ENCODE measurements around the gene FBLIM1. TPM values are rescaled to one million over a fixed set of nuclear protein-coding genes. Genes with fewer than 3 reads are reported as not detected.

FBLIM1 gene
- total RNA-seq, 2 experiments from 2014 or later, result 0.50 TPM; not detected in 1

- Mint-ChIP-seq H3K4me3 (no peak overlapping the region), H3K9me3 (no peaks in the 10 kb centered on the region), H3K27ac (no peak overlapping the region), H3K27me3 (no peaks in the 10 kb centered on the region), H3K4me1 (ENCODE audit: low read depth) (no peaks in the 10 kb centered on the region), H3K36me3 (ENCODE audit: low read depth) (peaks cover 61% of the 10 kb centered on the region)
- ChIA-PET POLR2A (no interaction called here), CTCF (interaction anchor here (0.7 kb wide), 1 partner anchor 42 kb away, joined by 3 read pairs; no protein-coding TSS in a partner anchor)
- DNase-seq, result no peak
- no peaks in the 10 kb centered on the region for H3K4me1 ChIP-seq (ENCODE audit: insufficient read depth, low read length)
- H3K4me3 ChIP-seq (ENCODE audit: low read length), result no peak overlapping the region
- no peak for TF ChIP-seq CTCF (IDR thresholded peaks at IDR 0.05)
- no peaks in the 10 kb centered on the region for H3K27me3 ChIP-seq (ENCODE audit: control insufficient read depth in 1 of 2, insufficient read depth in 2 of 2, low read length in 2 of 2)
- no peak overlapping the region for H3K27ac ChIP-seq (ENCODE audit: low read depth in 1 of 2, low read length in 2 of 2)
- no peaks in the 10 kb centered on the region for H3K9me3 ChIP-seq (ENCODE audit: control insufficient read depth in 1 of 2, insufficient read depth in 1 of 2, low read length in 2 of 2)
- intact Hi-C loops (cut with DNase I, micrococcal nuclease), result no loop called here
- H3K36me3 ChIP-seq (ENCODE audit: insufficient read depth, low read length), result peaks cover 81% of the 10 kb centered on the region
- no peak for ATAC-seq (ENCODE audit: poor library complexity)
These were observed 35.6 kb upstream of the FBLIM1 start for GRCh38 chr1:15722836-15723532.

GRCh38 chr1:15723631-15724246, 34.9 kb upstream of the FBLIM1 start:
- Histone ChIP-seq H3K36me3 (ENCODE audit: insufficient read depth, low read length) (peaks cover 81% of the 10 kb centered on the region), H3K4me1 (ENCODE audit: insufficient read depth, low read length) (no peaks in the 10 kb centered on the region), H3K4me3 (ENCODE audit: low read length) (no peak overlapping the region), H3K27ac (ENCODE audit: low read depth in 1 of 2, low read length in 2 of 2) (no peak overlapping the region), H3K9me3 (ENCODE audit: control insufficient read depth in 1 of 2, insufficient read depth in 1 of 2, low read length in 2 of 2) (no peaks in the 10 kb centered on the region), H3K27me3 (ENCODE audit: control insufficient read depth in 1 of 2, insufficient read depth in 2 of 2, low read length in 2 of 2) (no peaks in the 10 kb centered on the region)
- H3K9me3 Mint-ChIP-seq, result no peaks in the 10 kb centered on the region
- DNase-seq (no peak), ATAC-seq (ENCODE audit: poor library complexity) (no peak)
- TF ChIP-seq CTCF (IDR thresholded peaks at IDR 0.05), result no peak
- intact Hi-C loops (cut with DNase I, micrococcal nuclease), result no loop called here
- H3K27me3 Mint-ChIP-seq, result no peaks in the 10 kb centered on the region
- ChIA-PET CTCF (no interaction called here), POLR2A (no interaction called here)
- no peak overlapping the region for H3K27ac Mint-ChIP-seq
- peaks cover 61% of the 10 kb centered on the region for H3K36me3 Mint-ChIP-seq (ENCODE audit: low read depth)
- H3K4me1 Mint-ChIP-seq (ENCODE audit: low read depth), result no peaks in the 10 kb centered on the region
- no peak overlapping the region for H3K4me3 Mint-ChIP-seq

GRCh38 chr1:15724949-15725880, 33.4 kb upstream of the FBLIM1 start:
- CTCF ChIA-PET, result no interaction called here
- H3K36me3 ChIP-seq (ENCODE audit: insufficient read depth, low read length), result peaks cover 79% of the 10 kb centered on the region

More at GRCh38 chr1:15724949-15725880, 33.4 kb upstream of the FBLIM1 start:
- no peaks in the 10 kb centered on the region for H3K27me3 ChIP-seq (ENCODE audit: control insufficient read depth in 1 of 2, insufficient read depth in 2 of 2, low read length in 2 of 2)
- POLR2A ChIA-PET, result no interaction called here
- DNase-seq (no peak), ATAC-seq (ENCODE audit: poor library complexity) (no peak)
- H3K4me3 Mint-ChIP-seq, result no peak overlapping the region
- H3K27ac Mint-ChIP-seq, result no peak overlapping the region
- H3K4me1 ChIP-seq (ENCODE audit: insufficient read depth, low read length), result no peaks in the 10 kb centered on the region
- H3K9me3 ChIP-seq (ENCODE audit: control insufficient read depth in 1 of 2, insufficient read depth in 1 of 2, low read length in 2 of 2), result no peaks in the 10 kb centered on the region
- H3K36me3 Mint-ChIP-seq (ENCODE audit: low read depth), result peaks cover 57% of the 10 kb centered on the region
- H3K9me3 Mint-ChIP-seq, result no peaks in the 10 kb centered on the region
- H3K27me3 Mint-ChIP-seq, result no peaks in the 10 kb centered on the region
- H3K4me1 Mint-ChIP-seq (ENCODE audit: low read depth), result no peaks in the 10 kb centered on the region
- no peak overlapping the region for H3K27ac ChIP-seq (ENCODE audit: low read depth in 1 of 2, low read length in 2 of 2)
- TF ChIP-seq CTCF (IDR thresholded peaks at IDR 0.05), result no peak
- no peak overlapping the region for H3K4me3 ChIP-seq (ENCODE audit: low read length)
- intact Hi-C loops (cut with DNase I, micrococcal nuclease), result no loop called here

Data from CD4-positive, alpha-beta T cell (primary cell).